PC-9 (cell line): ENCODE measurements around the gene ARHGEF7. TPM values are rescaled to one million over a fixed set of nuclear protein-coding genes. Genes with fewer than 3 reads are reported as not detected.

ENCODE experiments used
- BruUV-seq: library from RNA; stranded (reverse); fragments of 400-500 nt; replicated peaks from 2 replicates; lab custom pipeline; 2021; lab: Mats Ljungman, UMichigan
- CTCF ChIA-PET: fragments of 300-600 bp; sonication (Branson Sonifier 250); formaldehyde crosslinking; loops from one replicate; lab custom pipeline; 2022; ENCODE audit warnings: antibody characterized with exemption; lab: Charles Lee
- POLR2A ChIA-PET: fragments of 300-600 bp; sonication (Branson Sonifier 250); formaldehyde crosslinking; loops from one replicate; lab custom pipeline; 2022; ENCODE audit warnings: antibody characterized with exemption; ENCODE audit not compliant: unreplicated experiment; lab: Charles Lee
- DNase-seq, 2 experiments: peaks; one replicate each; pipeline versions ENCODE4 v3.0.0 to v3.0.0-alpha.2; 2015 to 2022; ENCODE audit warnings: mixed read lengths in 1 of 2
- H2AFZ ChIP-seq: fragments of 200-600 bp; sonication (generic); 2 replicates; pipeline ENCODE4 v1.8.1; 2017; ENCODE audit warnings: antibody characterized with exemption
- H3F3A ChIP-seq: fragments of 200-600 bp; sonication (generic); 2 replicates; pipeline ENCODE4 v1.8.1; 2017; ENCODE audit warnings: antibody characterized with exemption, mild to moderate bottlenecking, low read depth; ENCODE audit not compliant: insufficient read depth
- H3K27ac ChIP-seq: fragments of 200-600 bp; sonication (generic); 2 replicates; pipeline ENCODE4 v1.6.1; 2016; ENCODE audit warnings: mixed run types
- H3K27me3 ChIP-seq: fragments of 200-600 bp; sonication (generic); 2 replicates; pipeline ENCODE4 v1.6.1; 2016; ENCODE audit warnings: low read depth, mixed run types; ENCODE audit not compliant: insufficient read depth
- H3K36me3 ChIP-seq: fragments of 200-600 bp; sonication (generic); 2 replicates; pipeline ENCODE4 v1.6.1; 2016; ENCODE audit warnings: low read depth, mixed run types
- H3K4me1 ChIP-seq: fragments of 200-600 bp; sonication (generic); replicated peaks from 2 replicates; pipeline ENCODE4 v1.6.1; 2016; ENCODE audit warnings: mixed run types; ENCODE audit not compliant: insufficient read depth
- H3K4me2 ChIP-seq: fragments of 200-600 bp; sonication (generic); 2 replicates; pipeline ENCODE4 v1.6.1; 2017; ENCODE audit warnings: mixed run types
- H3K4me3 ChIP-seq: fragments of 200-600 bp; sonication (generic); 2 replicates; pipeline ENCODE4 v1.6.1; 2016; ENCODE audit warnings: mixed run types
- H3K79me2 ChIP-seq: fragments of 200-600 bp; sonication (generic); 2 replicates; pipeline ENCODE4 v1.6.1; 2017; ENCODE audit warnings: low read depth, mixed run types
- H3K9me2 ChIP-seq: fragments of 200-600 bp; sonication (generic); 2 replicates; pipeline ENCODE4 v1.8.1; 2017; ENCODE audit warnings: mild to moderate bottlenecking; ENCODE audit not compliant: insufficient read depth
- H3K9me3 ChIP-seq: fragments of 200-600 bp; sonication (generic); 2 replicates; pipeline ENCODE4 v1.8.1; 2016; ENCODE audit warnings: low read depth; ENCODE audit not compliant: insufficient read depth
- H4K20me1 ChIP-seq: fragments of 200-600 bp; sonication (generic); 2 replicates; pipeline ENCODE4 v1.8.1; 2017; ENCODE audit not compliant: insufficient read depth
- CTCF ChIP-seq: fragments of 200-600 bp; sonication (generic); conservative IDR thresholded peaks from 2 replicates; pipeline ENCODE4 v1.6.1; 2017; ENCODE audit warnings: mixed run types, antibody characterized with exemption, mild to moderate bottlenecking, moderate library complexity
- EZH2 ChIP-seq: fragments of 200-600 bp; sonication (generic); IDR thresholded peaks from 2 replicates; pipeline ENCODE4 v1.8.0; 2017; ENCODE audit warnings: antibody characterized with exemption, low read depth
- intact Hi-C: fragments of 100-400 bp; cut with micrococcal nuclease; formaldehyde crosslinking; loops from one replicate; pipeline ENCODE4 v1.10.0; 2022; ENCODE audit not compliant: unreplicated experiment
- total RNA-seq: library from RNA; stranded (reverse); gene quantifications from 2 replicates; pipeline ENCODE4 v1.2.3, GENCODE V29; 2021

The ARHGEF7 gene
- total RNA-seq, 1 experiment from 2014 or later, result 37.0 TPM

GRCh38 chr13:111323549-111323948 lies 208.4 kb downstream of the ARHGEF7 start:
- BruUV-seq, result no TSS peak

GRCh38 chr13:111323950-111324651 lies 209.0 kb downstream of the ARHGEF7 start:
- H3F3A ChIP-seq, result no peaks in the 10 kb centered on the region
- no peak overlapping the region for H3K4me2 ChIP-seq
- no peaks in the 10 kb centered on the region for H3K4me1 ChIP-seq
- no peaks in the 10 kb centered on the region for H3K36me3 ChIP-seq
- intact Hi-C loops, result no loop called here
- ChIA-PET POLR2A (no interaction called here), CTCF (no interaction called here)
- no peak overlapping the region for H3K4me3 ChIP-seq
- peaks cover 61% of the 10 kb centered on the region for H3K27me3 ChIP-seq
- BruUV-seq, result no TSS peak
- no peak overlapping the region for H2AFZ ChIP-seq
- no peak for DNase-seq
- no peak overlapping the region for H3K27ac ChIP-seq
- no peaks in the 10 kb centered on the region for H4K20me1 ChIP-seq
- H3K9me3 ChIP-seq, result no peaks in the 10 kb centered on the region
- no peak for TF ChIP-seq CTCF
- no peak for TF ChIP-seq EZH2
- H3K79me2 ChIP-seq, result no peaks in the 10 kb centered on the region
- no peaks in the 10 kb centered on the region for H3K9me2 ChIP-seq

More at GRCh38 chr13:111323549-111323948, 208.4 kb downstream of the ARHGEF7 start:
- DNase-seq, result no peak
- Histone ChIP-seq H3K27me3 (peaks cover 55% of the 10 kb centered on the region), H3K27ac (no peak overlapping the region), H4K20me1 (no peaks in the 10 kb centered on the region), H3K9me3 (no peaks in the 10 kb centered on the region), H3K4me3 (no peak overlapping the region), H3K36me3 (no peaks in the 10 kb centered on the region), H3F3A (no peaks in the 10 kb centered on the region), H3K4me2 (no peak overlapping the region), H3K4me1 (no peaks in the 10 kb centered on the region), H2AFZ (no peak overlapping the region), H3K9me2 (no peaks in the 10 kb centered on the region), H3K79me2 (no peaks in the 10 kb centered on the region)
- TF ChIP-seq EZH2, result no peak
- TF ChIP-seq CTCF, result no peak
- ChIA-PET CTCF (no interaction called here), POLR2A (no interaction called here)
- intact Hi-C loops, result no loop called here

GRCh38 chr13:111324736-111325135 lies 209.6 kb downstream of the ARHGEF7 start:
- POLR2A ChIA-PET, result no interaction called here
- Histone ChIP-seq H3F3A (no peaks in the 10 kb centered on the region), H3K9me2 (no peaks in the 10 kb centered on the region), H3K36me3 (no peaks in the 10 kb centered on the region), H3K79me2 (no peaks in the 10 kb centered on the region), H3K4me1 (no peaks in the 10 kb centered on the region), H4K20me1 (no peaks in the 10 kb centered on the region), H3K9me3 (no peaks in the 10 kb centered on the region), H2AFZ (no peak overlapping the region), H3K4me3 (no peak overlapping the region), H3K27ac (no peak overlapping the region), H3K27me3 (peaks cover 67% of the 10 kb centered on the region), H3K4me2 (no peak overlapping the region)
- CTCF ChIA-PET, result no interaction called here
- intact Hi-C loops, result no loop called here
- DNase-seq, result no peak
- TF ChIP-seq CTCF, result no peak
- no peak for TF ChIP-seq EZH2
- no TSS peak for BruUV-seq
